ENCODE data around the gene ANGPTL4. TPM values are rescaled to one million over a fixed set of nuclear protein-coding genes. Genes with fewer than 3 reads are reported as not detected.

ANGPTL4 gene
- total and polyA plus RNA-seq, 9 of the 15 experiments (the other 6 are each of a cell fraction or from before 2014, with no cell fraction given), result 0.05 to 0.77 (median 0.22) TPM; not detected in 4

DNA sequence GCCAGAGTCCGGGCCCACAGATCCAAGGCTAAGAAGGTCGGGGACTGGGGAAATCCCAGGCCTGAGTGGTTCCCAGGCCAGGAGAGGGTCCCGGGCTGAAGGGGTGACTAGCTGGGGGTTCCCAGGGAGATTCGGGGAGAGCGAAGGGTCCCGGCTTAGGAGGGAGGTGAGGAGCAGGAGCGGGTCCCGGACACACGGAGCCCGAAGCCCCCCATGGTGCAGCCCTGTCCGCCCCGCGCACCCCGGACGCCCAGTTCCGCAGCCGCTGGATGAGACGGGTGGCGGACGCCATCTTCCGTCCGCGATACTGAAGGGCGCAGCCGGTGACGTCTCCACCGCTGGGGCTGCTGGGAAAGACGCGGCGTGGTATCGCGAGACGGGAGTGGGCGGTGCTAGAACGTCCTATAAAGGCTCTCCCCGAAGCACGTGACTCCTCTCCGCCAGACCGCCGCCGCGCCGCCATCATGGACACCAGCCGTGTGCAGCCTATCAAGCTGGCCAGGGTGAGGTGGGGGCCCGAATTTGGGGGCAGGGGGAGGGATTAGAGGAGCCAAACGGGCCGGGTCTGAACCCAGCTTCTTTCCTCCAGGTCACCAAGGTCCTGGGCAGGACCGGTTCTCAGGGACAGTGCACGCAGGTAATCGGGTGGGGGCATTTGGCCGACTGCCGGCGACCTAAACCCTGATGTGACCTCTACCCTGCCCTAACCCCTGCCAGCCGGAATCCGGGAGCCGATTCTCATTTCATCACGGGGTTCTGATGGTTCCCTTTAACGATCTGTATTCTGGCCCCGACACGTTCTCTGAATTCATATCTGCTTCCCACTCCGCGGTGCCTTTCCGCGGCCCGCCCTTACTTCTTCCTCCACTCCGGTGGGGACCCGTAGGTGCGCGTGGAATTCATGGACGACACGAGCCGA, 42.6 kb upstream of the ANGPTL4 start, which contains the start of the genes NDUFA7 and RPS28 (continued):
- TF ChIP-seq NEUROD1 (IDR thresholded peaks at IDR 0.05; ENCODE audit: borderline replicate concordance, low read depth, low read length, partially characterized antibody), result peak; percentile 90
- TF ChIP-seq THRAP3 (IDR thresholded peaks at IDR 0.05; ENCODE audit: borderline replicate concordance), result no peak
- TF ChIP-seq ZNF23 (CRISPR knock-in tag; IDR thresholded peaks at IDR 0.05), result no peak
- TF ChIP-seq, protein P1, sequence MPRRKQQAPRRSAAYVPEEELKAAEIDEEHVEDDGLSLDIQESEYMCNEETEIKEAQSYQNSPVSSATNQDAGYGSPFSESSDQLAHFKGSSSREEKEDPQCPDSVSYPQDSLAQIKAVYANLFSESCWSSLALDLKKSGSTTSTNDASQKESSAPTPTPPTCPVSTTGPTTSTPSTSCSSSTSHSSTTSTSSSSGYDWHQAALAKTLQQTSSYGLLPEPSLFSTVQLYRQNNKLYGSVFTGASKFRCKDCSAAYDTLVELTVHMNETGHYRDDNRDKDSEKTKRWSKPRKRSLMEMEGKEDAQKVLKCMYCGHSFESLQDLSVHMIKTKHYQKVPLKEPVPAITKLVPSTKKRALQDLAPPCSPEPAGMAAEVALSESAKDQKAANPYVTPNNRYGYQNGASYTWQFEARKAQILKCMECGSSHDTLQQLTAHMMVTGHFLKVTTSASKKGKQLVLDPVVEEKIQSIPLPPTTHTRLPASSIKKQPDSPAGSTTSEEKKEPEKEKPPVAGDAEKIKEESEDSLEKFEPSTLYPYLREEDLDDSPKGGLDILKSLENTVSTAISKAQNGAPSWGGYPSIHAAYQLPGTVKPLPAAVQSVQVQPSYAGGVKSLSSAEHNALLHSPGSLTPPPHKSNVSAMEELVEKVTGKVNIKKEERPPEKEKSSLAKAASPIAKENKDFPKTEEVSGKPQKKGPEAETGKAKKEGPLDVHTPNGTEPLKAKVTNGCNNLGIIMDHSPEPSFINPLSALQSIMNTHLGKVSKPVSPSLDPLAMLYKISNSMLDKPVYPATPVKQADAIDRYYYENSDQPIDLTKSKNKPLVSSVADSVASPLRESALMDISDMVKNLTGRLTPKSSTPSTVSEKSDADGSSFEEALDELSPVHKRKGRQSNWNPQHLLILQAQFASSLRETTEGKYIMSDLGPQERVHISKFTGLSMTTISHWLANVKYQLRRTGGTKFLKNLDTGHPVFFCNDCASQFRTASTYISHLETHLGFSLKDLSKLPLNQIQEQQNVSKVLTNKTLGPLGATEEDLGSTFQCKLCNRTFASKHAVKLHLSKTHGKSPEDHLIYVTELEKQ (CRISPR knock-in tag; IDR thresholded peaks at IDR 0.05), result no peak
- no peak for TF ChIP-seq ZNF830 (CRISPR knock-in tag; IDR thresholded peaks at IDR 0.05)
- TF ChIP-seq ZNF224 (CRISPR knock-in tag; IDR thresholded peaks at IDR 0.05), result no peak
- TF ChIP-seq, protein P2, sequence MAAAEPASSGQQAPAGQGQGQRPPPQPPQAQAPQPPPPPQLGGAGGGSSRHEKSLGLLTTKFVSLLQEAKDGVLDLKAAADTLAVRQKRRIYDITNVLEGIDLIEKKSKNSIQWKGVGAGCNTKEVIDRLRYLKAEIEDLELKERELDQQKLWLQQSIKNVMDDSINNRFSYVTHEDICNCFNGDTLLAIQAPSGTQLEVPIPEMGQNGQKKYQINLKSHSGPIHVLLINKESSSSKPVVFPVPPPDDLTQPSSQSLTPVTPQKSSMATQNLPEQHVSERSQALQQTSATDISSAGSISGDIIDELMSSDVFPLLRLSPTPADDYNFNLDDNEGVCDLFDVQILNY (CRISPR knock-in tag; IDR thresholded peaks at IDR 0.05), result no peak
- TF ChIP-seq, protein P3, sequence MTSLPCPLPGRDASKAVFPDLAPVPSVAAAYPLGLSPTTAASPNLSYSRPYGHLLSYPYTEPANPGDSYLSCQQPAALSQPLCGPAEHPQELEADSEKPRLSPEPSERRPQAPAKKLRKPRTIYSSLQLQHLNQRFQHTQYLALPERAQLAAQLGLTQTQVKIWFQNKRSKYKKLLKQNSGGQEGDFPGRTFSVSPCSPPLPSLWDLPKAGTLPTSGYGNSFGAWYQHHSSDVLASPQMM (CRISPR knock-in tag; IDR thresholded peaks at IDR 0.05), result no peak
- no peak for TF ChIP-seq ZBTB17 (CRISPR knock-in tag; IDR thresholded peaks at IDR 0.05)
- TF ChIP-seq CBX2 (IDR thresholded peaks at IDR 0.05; ENCODE audit: insufficient read depth, low read length, poor library complexity, severe bottlenecking), result no peak
- TF ChIP-seq NCOR1 (IDR thresholded peaks at IDR 0.05), result peak; percentile 47; the same call in 1 of the 2 replicates
- 0 out of 2 replicates have a peak, but pooled peaks have one; percentile 16 for TF ChIP-seq SMARCE1 (IDR thresholded peaks at IDR 0.05)
- TF ChIP-seq POLR2G (IDR thresholded peaks at IDR 0.05; ENCODE audit: low read depth, low read length), result peak; percentile 98
- TF ChIP-seq, protein P4, sequence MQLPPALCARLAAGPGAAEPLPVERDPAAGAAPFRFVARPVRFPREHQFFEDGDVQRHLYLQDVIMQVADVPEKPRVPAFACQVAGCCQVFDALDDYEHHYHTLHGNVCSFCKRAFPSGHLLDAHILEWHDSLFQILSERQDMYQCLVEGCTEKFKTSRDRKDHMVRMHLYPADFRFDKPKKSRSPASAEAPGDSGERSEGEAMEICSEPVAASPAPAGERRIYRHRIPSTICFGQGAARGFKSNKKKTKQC (CRISPR knock-in tag; IDR thresholded peaks at IDR 0.05), result no peak
- TF ChIP-seq ZNF583 (CRISPR knock-in tag; IDR thresholded peaks at IDR 0.05), result no peak; the same call in 1 of the 2 replicates
- 0 out of 2 replicates have a peak, but pooled peaks have one; percentile 19 for TF ChIP-seq XRCC5 (IDR thresholded peaks at IDR 0.05; ENCODE audit: low read depth, low read length)
- TF ChIP-seq CXXC5 (CRISPR knock-in tag; IDR thresholded peaks at IDR 0.05), result peak; percentile 88
- TF ChIP-seq, protein P5, sequence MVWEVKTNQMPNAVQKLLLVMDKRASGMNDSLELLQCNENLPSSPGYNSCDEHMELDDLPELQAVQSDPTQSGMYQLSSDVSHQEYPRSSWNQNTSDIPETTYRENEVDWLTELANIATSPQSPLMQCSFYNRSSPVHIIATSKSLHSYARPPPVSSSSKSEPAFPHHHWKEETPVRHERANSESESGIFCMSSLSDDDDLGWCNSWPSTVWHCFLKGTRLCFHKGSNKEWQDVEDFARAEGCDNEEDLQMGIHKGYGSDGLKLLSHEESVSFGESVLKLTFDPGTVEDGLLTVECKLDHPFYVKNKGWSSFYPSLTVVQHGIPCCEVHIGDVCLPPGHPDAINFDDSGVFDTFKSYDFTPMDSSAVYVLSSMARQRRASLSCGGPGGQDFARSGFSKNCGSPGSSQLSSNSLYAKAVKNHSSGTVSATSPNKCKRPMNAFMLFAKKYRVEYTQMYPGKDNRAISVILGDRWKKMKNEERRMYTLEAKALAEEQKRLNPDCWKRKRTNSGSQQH (CRISPR knock-in tag; IDR thresholded peaks at IDR 0.05), result no peak
- TF ChIP-seq ETV1 (tag; conservative IDR thresholded peaks at IDR 0.05; ENCODE audit: low read depth), result no peak
- no peak; the same call in 1 of the 2 replicates for TF ChIP-seq ZNF232 (CRISPR knock-in tag; IDR thresholded peaks at IDR 0.05)
- TF ChIP-seq POLR2A (conservative IDR thresholded peaks at IDR 0.05), result peak; percentile 97
- TF ChIP-seq BMI1 (IDR thresholded peaks at IDR 0.05; ENCODE audit: low read length), result no peak
